Thoracic aorta (tissue), 2 donors: Measurements from ENCODE around the gene GPC6. TPM values are rescaled to one million over a fixed set of nuclear protein-coding genes. Genes with fewer than 3 reads are reported as not detected.

Experiments used
- ATAC-seq: fragments of 150-250 bp; one replicate; pipeline ENCODE4 v1.8.0; 2017; ENCODE audit warnings: low read depth; ENCODE audit not compliant: insufficient number of reproducible peaks, low FRiP score
- DNase-seq: peaks from one replicate; pipeline ENCODE4 v3.0.0-alpha.2; 2020; ENCODE audit warnings: low spot score
- H3K27ac ChIP-seq, 2 donors: fragments of 200-600 bp; sonication (generic); 1 replicate in 1 of 2; 2 replicates in 1 of 2; pipeline ENCODE4 v1.5.1; 2016; ENCODE audit warnings: mild to moderate bottlenecking in 2 of 2, moderate library complexity in 2 of 2
- H3K27me3 ChIP-seq: fragments of 200-600 bp; sonication (generic); replicated peaks from 2 replicates; pipeline ENCODE4 v1.6.0; 2016; ENCODE audit warnings: mild to moderate bottlenecking; ENCODE audit not compliant: insufficient read depth
- H3K36me3 ChIP-seq: fragments of 200-600 bp; sonication (generic); one replicate; pipeline ENCODE4 v1.5.1; 2016
- H3K4me1 ChIP-seq, 2 donors: fragments of 200-600 bp; sonication (generic); 1 replicate in 1 of 2; 2 replicates in 1 of 2; pipeline versions ENCODE4 v1.5.1 to v1.6.0; 2016; ENCODE audit warnings: low read depth in 2 of 2, mild to moderate bottlenecking in 1 of 2; ENCODE audit not compliant: control insufficient read depth in 1 of 2
- H3K4me3 ChIP-seq: fragments of 200-600 bp; sonication (generic); 2 replicates; pipeline ENCODE4 v1.5.1; 2016; ENCODE audit warnings: mild to moderate bottlenecking
- H3K9me3 ChIP-seq: fragments of 200-600 bp; sonication (generic); 2 replicates; pipeline ENCODE4 v1.5.1; 2016
- total RNA-seq, 2 donors: library from RNA; depleted of rRNA; stranded (reverse); fragments of >200 nt; gene quantifications; one replicate each; pipeline versions ENCODE4 v1.1.0 to v1.2.3, GENCODE V29; 2016
- TF ChIP-seq, protein P1 (sequence below): fragments of 200-600 bp; sonication (generic); IDR thresholded peaks from one replicate; pipeline ENCODE4 v1.5.1; 2019; ENCODE audit warnings: antibody characterized with exemption

GPC6 gene
- total RNA-seq, 2 donors from 2014 or later, result 34.9 to 56.4 TPM

DNA sequence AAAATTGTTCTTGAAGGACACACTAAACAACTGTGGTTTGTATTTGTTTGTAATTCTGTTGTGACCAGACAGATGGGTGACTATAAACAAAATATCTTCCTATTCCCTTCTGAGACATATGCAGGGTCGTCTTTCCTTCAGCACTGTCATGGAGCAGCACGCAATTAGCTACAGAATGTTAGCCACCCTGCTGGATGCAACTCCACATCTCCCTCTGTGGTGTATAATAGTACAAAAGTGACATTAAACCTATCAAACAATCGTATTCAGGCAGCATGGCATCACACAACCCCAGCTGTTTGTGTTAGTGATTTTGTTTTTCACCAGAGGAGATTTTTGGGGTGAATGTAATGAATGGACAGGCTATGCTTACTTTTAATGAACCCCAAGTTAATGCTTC is 146.2 kb downstream of the GPC6 start:
- Histone ChIP-seq H3K36me3 (no peaks in the 10 kb centered on the region), H3K27me3 (no peaks in the 10 kb centered on the region), H3K9me3 (no peaks in the 10 kb centered on the region), H3K4me3 (no peak overlapping the region), H3K27ac (no peak overlapping the region), H3K4me1 (no peaks in the 10 kb centered on the region)
- DNase-seq, result no peak
- ATAC-seq, result no peak
- TF ChIP-seq, protein P1, sequence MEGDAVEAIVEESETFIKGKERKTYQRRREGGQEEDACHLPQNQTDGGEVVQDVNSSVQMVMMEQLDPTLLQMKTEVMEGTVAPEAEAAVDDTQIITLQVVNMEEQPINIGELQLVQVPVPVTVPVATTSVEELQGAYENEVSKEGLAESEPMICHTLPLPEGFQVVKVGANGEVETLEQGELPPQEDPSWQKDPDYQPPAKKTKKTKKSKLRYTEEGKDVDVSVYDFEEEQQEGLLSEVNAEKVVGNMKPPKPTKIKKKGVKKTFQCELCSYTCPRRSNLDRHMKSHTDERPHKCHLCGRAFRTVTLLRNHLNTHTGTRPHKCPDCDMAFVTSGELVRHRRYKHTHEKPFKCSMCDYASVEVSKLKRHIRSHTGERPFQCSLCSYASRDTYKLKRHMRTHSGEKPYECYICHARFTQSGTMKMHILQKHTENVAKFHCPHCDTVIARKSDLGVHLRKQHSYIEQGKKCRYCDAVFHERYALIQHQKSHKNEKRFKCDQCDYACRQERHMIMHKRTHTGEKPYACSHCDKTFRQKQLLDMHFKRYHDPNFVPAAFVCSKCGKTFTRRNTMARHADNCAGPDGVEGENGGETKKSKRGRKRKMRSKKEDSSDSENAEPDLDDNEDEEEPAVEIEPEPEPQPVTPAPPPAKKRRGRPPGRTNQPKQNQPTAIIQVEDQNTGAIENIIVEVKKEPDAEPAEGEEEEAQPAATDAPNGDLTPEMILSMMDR, result no peak

DNA sequence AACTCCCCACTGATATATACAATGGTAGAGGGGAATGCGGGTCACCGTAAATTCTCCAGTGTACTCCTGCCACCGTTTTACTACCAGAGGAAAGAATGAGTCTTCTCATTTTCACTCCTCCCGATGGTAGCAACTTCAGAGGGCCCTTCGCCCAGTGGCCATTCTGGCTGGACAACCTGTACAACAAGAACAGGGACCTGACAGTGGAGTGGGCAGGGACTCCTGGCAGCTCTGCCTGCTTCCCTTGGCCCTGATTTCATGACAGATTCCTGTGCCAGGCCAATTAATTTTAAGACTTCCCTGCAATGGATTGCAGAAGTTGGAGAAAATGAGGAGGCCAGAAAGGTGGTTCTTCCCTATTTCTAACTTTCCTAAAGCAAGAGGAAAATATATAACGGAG is 148.9 kb downstream of the GPC6 start:
- Histone ChIP-seq H3K9me3 (no peaks in the 10 kb centered on the region), H3K27me3 (no peaks in the 10 kb centered on the region), H3K4me1 (no peaks in the 10 kb centered on the region), H3K36me3 (no peaks in the 10 kb centered on the region), H3K27ac (no peak overlapping the region), H3K4me3 (no peak overlapping the region)
- TF ChIP-seq, protein P1, result no peak
- DNase-seq (no peak), ATAC-seq (no peak)

DNA sequence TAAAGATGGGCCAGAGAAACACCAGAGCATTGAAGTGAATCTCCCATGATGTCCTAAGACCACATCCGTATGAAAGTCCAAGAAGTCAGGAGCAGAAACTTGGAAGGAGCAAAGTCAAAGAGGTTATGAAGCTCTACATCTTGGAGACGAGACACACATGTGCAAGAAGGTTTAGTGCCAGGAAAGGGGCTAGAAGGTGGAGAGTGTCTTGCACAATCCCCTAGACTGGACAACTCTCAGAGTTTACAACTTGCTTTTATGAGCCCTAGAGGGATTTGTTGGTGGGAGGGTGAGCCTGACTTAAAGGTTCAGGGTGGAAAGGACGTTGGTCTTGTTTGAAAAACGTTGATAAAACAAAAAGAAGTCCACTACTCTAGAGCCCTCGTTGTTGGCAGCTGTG is 150.6 kb downstream of the GPC6 start:
- Histone ChIP-seq H3K27ac (no peak overlapping the region), H3K9me3 (no peaks in the 10 kb centered on the region), H3K36me3 (no peaks in the 10 kb centered on the region), H3K4me3 (no peak overlapping the region), H3K4me1 (no peaks in the 10 kb centered on the region), H3K27me3 (no peaks in the 10 kb centered on the region)
- TF ChIP-seq, protein P1, result no peak
- DNase-seq (no peak), ATAC-seq (no peak)

DNA sequence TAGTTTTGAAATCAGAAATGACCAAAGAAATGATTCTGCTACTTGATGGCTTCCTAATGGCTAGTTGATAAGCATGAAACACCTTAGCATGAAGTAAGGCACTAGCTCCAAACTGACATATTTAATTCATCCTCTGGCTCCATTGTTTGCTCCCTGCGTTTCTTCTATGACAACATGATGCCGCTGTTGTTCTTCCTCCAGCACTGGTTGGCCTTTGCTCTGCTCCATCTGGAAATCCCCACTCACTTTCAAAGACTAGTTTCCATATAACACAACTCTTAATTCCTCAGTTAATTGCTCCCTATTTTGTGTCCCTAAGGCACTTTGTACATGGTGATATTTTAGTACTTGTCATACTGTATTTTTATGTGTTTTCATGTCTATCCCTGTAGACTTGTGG is 151.6 kb downstream of the GPC6 start:
- H3K9me3 ChIP-seq, result no peaks in the 10 kb centered on the region
- H3K4me3 ChIP-seq, result no peak overlapping the region
- H3K36me3 ChIP-seq, result no peaks in the 10 kb centered on the region
- no peaks in the 10 kb centered on the region for H3K27me3 ChIP-seq
- no peak for ATAC-seq
- no peak overlapping the region for H3K27ac ChIP-seq
- TF ChIP-seq, protein P1, result no peak
- no peaks in the 10 kb centered on the region for H3K4me1 ChIP-seq
- no peak for DNase-seq

DNA sequence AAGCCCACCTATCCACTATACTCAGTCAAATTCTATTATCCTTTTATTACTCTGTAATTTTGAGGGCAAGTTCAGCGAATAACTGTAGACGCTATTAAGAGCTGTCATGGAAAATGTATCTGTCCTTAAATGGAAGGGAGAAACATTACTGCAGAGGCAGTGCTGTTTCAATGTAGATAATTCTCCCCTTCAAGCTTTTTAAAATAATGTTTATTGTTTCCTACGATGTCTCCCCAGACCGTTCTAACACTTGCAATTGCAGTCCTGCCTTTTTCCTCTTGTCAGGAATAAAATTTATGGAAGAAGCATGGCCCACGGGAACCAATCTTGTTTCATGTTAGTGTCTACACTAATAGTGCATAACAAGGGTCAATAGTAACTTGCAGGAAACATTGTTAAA is 159.5 kb downstream of the GPC6 start:
- DNase-seq (no peak), ATAC-seq (no peak)
- TF ChIP-seq, protein P1, result no peak
- Histone ChIP-seq H3K4me3 (no peak overlapping the region), H3K27ac (no peak overlapping the region), H3K9me3 (no peaks in the 10 kb centered on the region), H3K27me3 (no peaks in the 10 kb centered on the region), H3K36me3 (no peaks in the 10 kb centered on the region), H3K4me1 (no peaks in the 10 kb centered on the region)
